Glutamatergic neuron (in vitro differentiated cells): ENCODE data around the gene PTEN. TPM values are rescaled to one million over a fixed set of nuclear protein-coding genes. Genes with fewer than 3 reads are reported as not detected.
A peak's percentile ranks its signal among the peaks of the same experiment; 100 is the strongest.
"Not testable (repeated sequence)": the region's sequence is repeated elsewhere in the genome, so short reads cannot be mapped to it uniquely, and the experiment has no call there.

Experiments
- DNase-seq: peaks from one replicate; pipeline ENCODE4 v3.0.0; 2022
- H3K27ac Mint-ChIP-seq: one replicate; pipeline ENCODE4 v1.8.0; 2020; ENCODE audit warnings: mild to moderate bottlenecking, mixed read lengths, inconsistent platforms; ENCODE audit not compliant: unreplicated experiment
- H3K27me3 Mint-ChIP-seq: one replicate; pipeline ENCODE4 v1.8.0; 2020; ENCODE audit warnings: mild to moderate bottlenecking, moderate library complexity, mixed read lengths, inconsistent platforms; ENCODE audit not compliant: unreplicated experiment
- H3K36me3 Mint-ChIP-seq: one replicate; pipeline ENCODE4 v1.8.0; 2020; ENCODE audit warnings: mild to moderate bottlenecking, mixed read lengths, inconsistent platforms; ENCODE audit not compliant: unreplicated experiment
- H3K4me1 Mint-ChIP-seq: one replicate; pipeline ENCODE4 v1.8.0; 2020; ENCODE audit warnings: mild to moderate bottlenecking, low read depth, mixed read lengths, inconsistent platforms; ENCODE audit not compliant: unreplicated experiment
- H3K4me3 Mint-ChIP-seq: one replicate; pipeline ENCODE4 v1.8.0; 2020; ENCODE audit warnings: mild to moderate bottlenecking, mixed read lengths, inconsistent platforms; ENCODE audit not compliant: unreplicated experiment
- H3K9me3 Mint-ChIP-seq: one replicate; pipeline ENCODE4 v1.8.0; 2020; ENCODE audit warnings: mild to moderate bottlenecking, moderate library complexity, mixed read lengths, inconsistent platforms; ENCODE audit not compliant: unreplicated experiment
- CTCF ChIP-seq: fragments of 200-600 bp; sonication (generic); IDR thresholded peaks from one replicate; pipeline ENCODE4 v1.5.0; 2021; ENCODE audit not compliant: partially characterized antibody, unreplicated experiment
- total RNA-seq: library from RNA; stranded (reverse); fragmentation: NEBNext Ultra II Directional; extraction: Animal tissue kit (Norgen Biotek cat#: 25700); gene quantifications from one replicate; pipeline ENCODE4 v1.2.1, GENCODE V29; 2021; ENCODE audit not compliant: unreplicated experiment

Gene PTEN
- total RNA-seq, 1 donor from 2014 or later = 61.2 TPM

GRCh38 chr10:87818505-87819288 is 44.7 kb upstream of the PTEN start:
- Mint-ChIP-seq H3K4me1 (peaks cover 10% of the 10 kb centered on the region), H3K9me3 (peaks cover 4% of the 10 kb centered on the region), H3K36me3 (no peaks in the 10 kb centered on the region), H3K27ac (peak overlapping the region; percentile 81), H3K27me3 (peaks cover 3% of the 10 kb centered on the region), H3K4me3 (peak overlapping the region; percentile 95)
- DNase-seq = peak; percentile 15
- no peak for TF ChIP-seq CTCF

DNA sequence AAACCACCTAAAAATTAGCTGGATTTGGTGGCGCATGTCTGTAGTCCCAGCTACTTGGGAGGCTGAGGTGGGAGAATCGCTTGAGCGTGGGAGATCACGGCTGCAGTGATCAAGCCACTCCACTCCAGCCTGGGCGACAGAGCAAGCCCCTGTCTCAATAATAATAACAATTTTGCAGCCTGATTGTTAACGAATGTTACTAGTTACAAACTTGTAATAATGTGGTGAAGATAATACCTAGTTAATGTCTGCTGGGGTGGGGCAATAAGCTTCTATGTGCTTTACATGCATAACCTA is 44.2 kb upstream of the PTEN start:
- Mint-ChIP-seq H3K27ac (no peak overlapping the region), H3K36me3 (no peaks in the 10 kb centered on the region), H3K4me1 (peaks cover 10% of the 10 kb centered on the region), H3K27me3 (peaks cover 3% of the 10 kb centered on the region), H3K4me3 (peak overlapping the region; percentile 71), H3K9me3 (peaks cover 4% of the 10 kb centered on the region)
- no peak for TF ChIP-seq CTCF
- no peak for DNase-seq

DNA sequence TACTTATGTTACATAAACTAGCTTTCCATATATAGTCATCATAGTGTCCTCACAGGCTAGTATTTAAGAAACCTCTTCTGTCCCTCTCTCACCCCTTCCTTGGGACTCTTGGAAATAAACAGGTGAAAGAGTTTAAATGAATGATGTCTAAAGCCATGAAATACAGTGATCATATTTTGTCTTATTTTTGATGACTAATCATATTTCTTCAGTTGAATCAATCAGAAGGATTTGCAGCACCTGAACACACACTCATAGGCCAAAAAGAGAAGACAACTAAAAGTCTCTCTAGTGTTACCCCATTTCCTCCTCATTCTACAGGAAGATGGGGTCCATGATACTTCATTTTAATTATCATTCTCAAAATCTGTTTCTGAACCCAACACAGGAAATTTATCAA is 36.8 kb upstream of the PTEN start:
- Mint-ChIP-seq H3K27me3 (peaks cover 3% of the 10 kb centered on the region), H3K36me3 (no peaks in the 10 kb centered on the region)
- TF ChIP-seq CTCF = no peak

DNA sequence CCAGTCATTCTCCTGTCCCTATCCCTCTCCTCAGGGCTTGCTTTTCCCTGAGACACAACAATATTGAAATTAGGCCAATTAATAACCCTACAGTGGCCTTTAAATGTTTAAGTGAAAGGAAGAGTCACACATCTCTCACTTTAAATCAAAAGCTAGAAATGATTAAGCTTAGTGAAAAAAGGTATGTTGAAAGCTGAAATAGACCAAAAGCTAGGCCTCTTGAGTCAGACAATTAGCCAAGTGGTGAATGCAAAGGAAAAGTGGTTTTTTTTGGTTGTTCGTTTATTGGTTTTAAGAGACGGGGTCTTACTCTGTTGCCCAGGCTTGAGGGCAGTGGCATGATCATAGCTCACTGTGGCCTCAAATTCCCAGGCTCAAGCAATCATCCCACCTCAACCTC is 35.7 kb upstream of the PTEN start:
- H3K4me1 Mint-ChIP-seq = no peaks in the 10 kb centered on the region
- H3K27me3 Mint-ChIP-seq = no peaks in the 10 kb centered on the region
- H3K36me3 Mint-ChIP-seq = no peaks in the 10 kb centered on the region
- no peak for DNase-seq
- H3K4me3 Mint-ChIP-seq = no peak overlapping the region
- TF ChIP-seq CTCF = no peak
- H3K9me3 Mint-ChIP-seq = no peaks in the 10 kb centered on the region
- no peak overlapping the region for H3K27ac Mint-ChIP-seq

More for the DNA sequence above, 36.8 kb upstream of the PTEN start:
- Mint-ChIP-seq H3K27ac (no peak overlapping the region), H3K4me3 (no peak overlapping the region), H3K9me3 (no peaks in the 10 kb centered on the region), H3K4me1 (no peaks in the 10 kb centered on the region)
- no peak for DNase-seq

DNA sequence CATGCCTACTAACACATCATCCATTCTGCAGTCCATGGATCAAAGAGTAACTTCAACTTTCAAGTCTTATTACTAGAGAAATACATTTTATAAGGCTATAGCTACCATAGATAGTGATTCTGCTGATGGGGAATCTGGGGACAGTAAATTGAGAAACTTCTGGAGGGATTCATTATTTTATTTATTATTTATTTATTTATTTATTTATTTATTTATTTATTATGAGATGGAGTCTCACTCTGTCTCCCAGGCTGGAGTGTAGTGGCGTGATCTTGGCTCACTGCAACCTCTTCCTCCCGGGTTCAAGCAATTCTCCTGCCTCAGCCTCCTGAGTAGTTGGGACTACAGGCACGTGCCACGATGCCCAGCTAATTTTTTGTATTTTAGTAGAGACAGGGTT is 34.4 kb upstream of the PTEN start:
- H3K4me3 Mint-ChIP-seq, H3K27me3 Mint-ChIP-seq, DNase-seq, H3K36me3 Mint-ChIP-seq, H3K27ac Mint-ChIP-seq, H3K9me3 Mint-ChIP-seq, H3K4me1 Mint-ChIP-seq: not testable (repeated sequence)
